Glutamatergic neuron (in vitro differentiated cells): ENCODE measurements around the gene LRRC47. TPM values are rescaled to one million over a fixed set of nuclear protein-coding genes. Genes with fewer than 3 reads are reported as not detected.

Experiments
- DNase-seq: peaks from one replicate; pipeline ENCODE4 v3.0.0; 2022
- H3K27ac Mint-ChIP-seq: one replicate; pipeline ENCODE4 v1.8.0; 2020; ENCODE audit warnings: mild to moderate bottlenecking, mixed read lengths, inconsistent platforms; ENCODE audit not compliant: unreplicated experiment
- H3K27me3 Mint-ChIP-seq: one replicate; pipeline ENCODE4 v1.8.0; 2020; ENCODE audit warnings: mild to moderate bottlenecking, moderate library complexity, mixed read lengths, inconsistent platforms; ENCODE audit not compliant: unreplicated experiment
- H3K36me3 Mint-ChIP-seq: one replicate; pipeline ENCODE4 v1.8.0; 2020; ENCODE audit warnings: mild to moderate bottlenecking, mixed read lengths, inconsistent platforms; ENCODE audit not compliant: unreplicated experiment
- H3K4me1 Mint-ChIP-seq: one replicate; pipeline ENCODE4 v1.8.0; 2020; ENCODE audit warnings: mild to moderate bottlenecking, low read depth, mixed read lengths, inconsistent platforms; ENCODE audit not compliant: unreplicated experiment
- H3K4me3 Mint-ChIP-seq: one replicate; pipeline ENCODE4 v1.8.0; 2020; ENCODE audit warnings: mild to moderate bottlenecking, mixed read lengths, inconsistent platforms; ENCODE audit not compliant: unreplicated experiment
- H3K9me3 Mint-ChIP-seq: one replicate; pipeline ENCODE4 v1.8.0; 2020; ENCODE audit warnings: mild to moderate bottlenecking, moderate library complexity, mixed read lengths, inconsistent platforms; ENCODE audit not compliant: unreplicated experiment
- total RNA-seq: library from RNA; stranded (reverse); fragmentation: NEBNext Ultra II Directional; extraction: Animal tissue kit (Norgen Biotek cat#: 25700); gene quantifications from one replicate; pipeline ENCODE4 v1.2.1, GENCODE V29; 2021; ENCODE audit not compliant: unreplicated experiment
- TF ChIP-seq, protein P1 (sequence below): fragments of 200-600 bp; sonication (generic); IDR thresholded peaks from one replicate; pipeline ENCODE4 v1.5.0; 2021; ENCODE audit not compliant: partially characterized antibody, unreplicated experiment

The LRRC47 gene
- total RNA-seq, 1 donor from 2014 or later: 79.7 TPM

- H3K36me3 Mint-ChIP-seq: no peaks in the 10 kb centered on the region
- TF ChIP-seq, protein P1, sequence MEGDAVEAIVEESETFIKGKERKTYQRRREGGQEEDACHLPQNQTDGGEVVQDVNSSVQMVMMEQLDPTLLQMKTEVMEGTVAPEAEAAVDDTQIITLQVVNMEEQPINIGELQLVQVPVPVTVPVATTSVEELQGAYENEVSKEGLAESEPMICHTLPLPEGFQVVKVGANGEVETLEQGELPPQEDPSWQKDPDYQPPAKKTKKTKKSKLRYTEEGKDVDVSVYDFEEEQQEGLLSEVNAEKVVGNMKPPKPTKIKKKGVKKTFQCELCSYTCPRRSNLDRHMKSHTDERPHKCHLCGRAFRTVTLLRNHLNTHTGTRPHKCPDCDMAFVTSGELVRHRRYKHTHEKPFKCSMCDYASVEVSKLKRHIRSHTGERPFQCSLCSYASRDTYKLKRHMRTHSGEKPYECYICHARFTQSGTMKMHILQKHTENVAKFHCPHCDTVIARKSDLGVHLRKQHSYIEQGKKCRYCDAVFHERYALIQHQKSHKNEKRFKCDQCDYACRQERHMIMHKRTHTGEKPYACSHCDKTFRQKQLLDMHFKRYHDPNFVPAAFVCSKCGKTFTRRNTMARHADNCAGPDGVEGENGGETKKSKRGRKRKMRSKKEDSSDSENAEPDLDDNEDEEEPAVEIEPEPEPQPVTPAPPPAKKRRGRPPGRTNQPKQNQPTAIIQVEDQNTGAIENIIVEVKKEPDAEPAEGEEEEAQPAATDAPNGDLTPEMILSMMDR: no peak
- peak within 1 kb of the TSS; percentile 34 for H3K4me3 Mint-ChIP-seq
- DNase-seq: peak; percentile 36
- H3K27ac Mint-ChIP-seq: no peak within 1 kb of the TSS
- peaks cover 9% of the 10 kb centered on the region for H3K4me1 Mint-ChIP-seq
- H3K9me3 Mint-ChIP-seq: peaks cover 1% of the 10 kb centered on the region
- H3K27me3 Mint-ChIP-seq: peaks cover 7% of the 10 kb centered on the region
Measured at GRCh38 chr1:3772715-3773571, 23.4 kb downstream of the LRRC47 start, which contains the start of gene SMIM1. SMIM1 (plus strand) TSS chr1:3772749; CDS start chr1:3775374, 2,625 bp downstream.

DNA sequence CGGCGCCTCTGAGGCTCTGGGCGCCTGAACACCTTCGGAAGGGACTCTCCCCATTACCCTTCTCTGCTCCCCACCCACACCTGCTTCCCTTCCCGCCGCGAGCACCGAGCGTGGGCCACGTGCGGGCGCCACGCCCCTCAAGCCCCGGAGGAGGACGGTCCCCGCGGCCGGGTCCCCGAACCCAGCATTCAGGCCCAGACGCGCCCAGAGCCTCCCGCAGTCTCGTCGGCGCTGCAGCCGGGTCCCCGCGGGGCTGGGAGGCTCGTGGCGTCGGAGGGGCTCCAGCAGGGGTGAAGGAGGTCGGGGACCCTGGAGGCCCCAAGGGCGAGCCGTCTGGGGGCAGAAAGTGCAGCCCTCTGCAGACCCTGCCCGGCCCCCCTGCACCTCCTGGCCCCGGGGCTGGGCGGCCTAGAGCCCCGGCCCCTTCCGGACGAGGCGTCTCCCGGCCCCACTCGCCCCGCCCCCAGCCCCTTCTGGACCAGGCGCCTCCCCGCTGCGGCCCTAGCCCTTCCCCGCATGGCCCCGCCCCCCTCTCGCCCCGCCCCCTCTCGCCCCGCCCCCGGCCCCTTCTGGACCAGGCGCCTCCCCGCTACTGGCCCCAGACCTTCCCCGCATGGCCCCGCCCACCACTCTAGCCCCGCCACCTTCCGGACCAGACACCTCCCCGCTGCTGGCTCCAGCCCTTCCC is 24.1 kb downstream of the LRRC47 start:
- peaks cover 9% of the 10 kb centered on the region for H3K4me1 Mint-ChIP-seq
- H3K27ac Mint-ChIP-seq: no peak overlapping the region
- TF ChIP-seq, protein P1: no peak
- DNase-seq: peak; percentile 94
- no peaks in the 10 kb centered on the region for H3K36me3 Mint-ChIP-seq
- peak overlapping the region; percentile 34 for H3K4me3 Mint-ChIP-seq
- H3K27me3 Mint-ChIP-seq: peaks cover 7% of the 10 kb centered on the region
- peaks cover 1% of the 10 kb centered on the region for H3K9me3 Mint-ChIP-seq

DNA sequence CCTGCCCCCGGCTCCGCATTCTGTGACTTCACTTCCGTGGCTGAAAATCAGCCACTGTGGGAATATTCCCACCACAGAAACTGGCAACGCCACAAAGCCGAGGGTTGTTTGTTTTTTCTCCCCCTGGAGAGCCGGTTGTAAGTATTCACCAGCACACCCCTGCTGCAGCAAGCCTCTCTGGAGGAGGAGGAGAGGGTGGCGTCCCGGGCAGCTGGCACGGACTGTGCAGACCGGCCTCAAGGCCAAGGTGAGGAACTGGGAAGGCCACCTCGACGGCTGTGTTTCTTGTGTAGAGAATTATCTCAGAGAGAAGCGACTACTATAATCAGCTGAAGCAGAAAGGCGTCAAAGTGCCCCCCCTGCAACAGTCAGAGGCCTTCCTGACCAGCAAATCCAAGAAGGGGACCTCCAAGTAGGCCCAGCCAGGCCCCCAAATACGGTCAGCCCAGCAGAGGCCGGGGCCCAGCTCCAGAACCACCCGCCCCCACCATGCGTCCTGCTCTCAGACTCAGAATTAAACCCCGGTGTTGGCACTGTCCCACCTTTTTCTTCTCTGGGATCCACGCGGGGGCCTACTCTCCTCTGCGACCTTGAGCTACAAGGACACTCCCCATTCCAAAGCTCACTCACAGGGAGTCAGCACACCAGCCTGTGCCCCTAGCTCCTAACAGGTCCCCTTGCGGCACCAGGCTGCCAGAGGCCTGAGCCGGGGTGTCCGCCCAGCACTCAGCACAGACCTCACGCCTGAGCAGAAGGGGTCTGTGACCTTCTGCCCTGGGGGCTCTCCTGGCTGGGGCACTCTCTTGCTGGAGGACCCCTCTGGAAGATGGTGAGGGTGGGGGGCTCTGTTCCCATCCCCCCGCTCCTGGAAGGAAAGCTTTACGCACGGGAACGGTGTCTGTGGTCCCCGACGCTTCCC is 24.9 kb downstream of the LRRC47 start:
- TF ChIP-seq, protein P1: no peak
- Mint-ChIP-seq H3K27me3 (peaks cover 5% of the 10 kb centered on the region), H3K4me1 (peaks cover 9% of the 10 kb centered on the region), H3K9me3 (peaks cover under 1% of the 10 kb centered on the region), H3K36me3 (no peaks in the 10 kb centered on the region), H3K4me3 (peak overlapping the region; percentile 34), H3K27ac (no peak overlapping the region)
- peak; percentile 40 for DNase-seq

DNA sequence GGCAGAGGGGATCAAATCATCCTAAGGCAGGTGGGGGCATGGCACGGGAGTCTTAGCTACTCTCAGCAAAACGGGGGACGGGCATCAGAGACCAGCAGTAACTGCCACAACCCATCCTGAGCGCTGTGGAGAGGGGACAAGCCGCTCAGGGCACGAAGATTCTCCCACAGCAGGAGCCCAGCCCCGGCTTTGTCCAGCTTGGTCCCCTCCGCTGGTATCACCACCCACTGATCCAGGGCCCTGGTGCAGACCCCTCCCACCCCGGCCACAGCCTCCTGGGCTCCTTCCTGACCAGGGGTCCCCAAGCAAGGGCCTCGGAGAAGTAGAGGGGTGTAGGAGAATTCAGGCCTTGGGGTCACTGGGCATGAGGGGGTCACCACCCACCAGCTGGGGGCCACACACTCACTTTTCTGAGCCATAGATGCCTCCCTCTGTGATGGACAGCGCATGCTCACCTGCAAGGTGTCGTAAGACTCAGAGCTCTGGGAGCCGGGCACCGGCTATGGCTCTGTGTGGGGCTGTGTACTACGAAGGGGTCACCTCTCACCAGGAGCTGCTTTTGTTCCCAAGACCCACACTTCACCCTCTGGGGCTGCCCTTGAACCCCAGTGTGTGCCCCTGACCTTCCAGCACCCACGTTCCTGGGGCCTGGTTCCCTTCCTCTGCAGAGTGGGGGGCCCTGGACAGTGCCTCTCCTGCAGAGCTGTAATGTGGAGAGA is 26.1 kb downstream of the LRRC47 start:
- Mint-ChIP-seq H3K27ac (no peak overlapping the region), H3K27me3 (peaks cover 5% of the 10 kb centered on the region), H3K4me3 (peak overlapping the region; percentile 52), H3K9me3 (peaks cover 3% of the 10 kb centered on the region), H3K36me3 (no peaks in the 10 kb centered on the region), H3K4me1 (peaks cover 9% of the 10 kb centered on the region)
- DNase-seq: no peak
- TF ChIP-seq, protein P1: no peak
